GM23338 (cell line): ENCODE measurements around the gene TNFSF10. TPM values are rescaled to one million over a fixed set of nuclear protein-coding genes. Genes with fewer than 3 reads are reported as not detected.

Source experiments
- ATAC-seq: fragments of 200-7000 bp; cut with Tn5 transposase; 3 replicates; pipeline ENCODE4 v1.9.1; 2020
- DNase-seq: peaks from one replicate; pipeline ENCODE4 v3.0.0-alpha.2; 2015; ENCODE audit warnings: low spot score
- H2AFZ ChIP-seq: fragments of 200-600 bp; sonication (generic); 2 replicates; pipeline ENCODE4 v1.8.0; 2016; ENCODE audit warnings: antibody characterized with exemption, mild to moderate bottlenecking, moderate library complexity
- H3F3A ChIP-seq: fragments of 200-600 bp; sonication (generic); replicated peaks from 2 replicates; pipeline ENCODE4 v1.8.0; 2017; ENCODE audit warnings: antibody characterized with exemption, mixed run types, low read depth
- H3K27ac ChIP-seq: fragments of 200-600 bp; sonication (generic); 2 replicates; pipeline ENCODE4 v1.6.1; 2016; ENCODE audit warnings: low read depth
- H3K27me3 ChIP-seq: fragments of 200-600 bp; sonication (generic); 2 replicates; pipeline ENCODE4 v1.8.0; 2016; ENCODE audit warnings: mild to moderate bottlenecking, mixed run types, moderate library complexity; ENCODE audit not compliant: insufficient read depth
- H3K36me3 ChIP-seq: fragments of 200-600 bp; sonication (generic); 2 replicates; pipeline ENCODE4 v1.8.0; 2016; ENCODE audit warnings: mild to moderate bottlenecking; ENCODE audit not compliant: insufficient read depth
- H3K4me1 ChIP-seq: fragments of 200-600 bp; sonication (generic); 2 replicates; pipeline ENCODE4 v1.8.0; 2016; ENCODE audit warnings: mild to moderate bottlenecking, moderate library complexity; ENCODE audit not compliant: insufficient read depth
- H3K4me2 ChIP-seq: fragments of 200-600 bp; sonication (generic); 2 replicates; pipeline ENCODE4 v1.7.1; 2017; ENCODE audit warnings: mixed run types
- H3K4me3 ChIP-seq: fragments of 200-600 bp; sonication (generic); 2 replicates; pipeline ENCODE4 v1.6.1; 2016; ENCODE audit warnings: mixed run types
- H3K79me2 ChIP-seq: fragments of 200-600 bp; sonication (generic); replicated peaks from 2 replicates; pipeline ENCODE4 v1.8.0; 2017; ENCODE audit warnings: mild to moderate bottlenecking; ENCODE audit not compliant: insufficient read depth
- H3K9me2 ChIP-seq: fragments of 200-600 bp; sonication (generic); 2 replicates; pipeline ENCODE4 v1.8.0; 2017; ENCODE audit not compliant: insufficient read depth
- H4K20me1 ChIP-seq: fragments of 200-600 bp; sonication (generic); replicated peaks from 2 replicates; pipeline ENCODE4 v1.8.0; 2017; ENCODE audit warnings: mild to moderate bottlenecking; ENCODE audit not compliant: insufficient read depth
- H3K27ac Mint-ChIP-seq: 2 replicates; pipeline ENCODE4 v1.8.0; 2020; ENCODE audit warnings: inconsistent platforms, mild to moderate bottlenecking, moderate library complexity, mixed read lengths
- H3K27me3 Mint-ChIP-seq: 3 replicates; pipeline ENCODE4 v1.8.0; 2022; ENCODE audit warnings: low read depth, mild to moderate bottlenecking, moderate library complexity, mixed read lengths, inconsistent platforms; ENCODE audit not compliant: insufficient read depth, poor library complexity
- H3K36me3 Mint-ChIP-seq: 3 replicates; pipeline ENCODE4 v1.8.0; 2021; ENCODE audit warnings: low read depth, mild to moderate bottlenecking, inconsistent platforms, moderate library complexity, mixed read lengths
- H3K4me1 Mint-ChIP-seq: 3 replicates; pipeline ENCODE4 v1.8.0; 2020; ENCODE audit warnings: mild to moderate bottlenecking, inconsistent platforms, mixed read lengths
- H3K4me3 Mint-ChIP-seq: 3 replicates; pipeline ENCODE4 v1.8.0; 2021; ENCODE audit warnings: moderate library complexity, mild to moderate bottlenecking, inconsistent platforms, mixed read lengths
- H3K9me3 Mint-ChIP-seq: 3 replicates; pipeline ENCODE4 v1.8.0; 2020; ENCODE audit warnings: moderate library complexity, mild to moderate bottlenecking, inconsistent platforms, mixed read lengths
- CREB1 ChIP-seq: fragments of 250-450 bp; sonication (Bioruptor Pico); IDR thresholded peaks from 2 replicates; pipeline ENCODE4 v1.5.0; 2020; ENCODE audit warnings: low read depth, mild to moderate bottlenecking, moderate library complexity
- CTCF ChIP-seq, 2 experiments: fragments of 200-600 bp in 1 of 2; sonication (generic) in 1 of 2; conservative IDR thresholded peaks; 2 replicates each; pipeline versions ENCODE4 v1.5.1 to v1.6.1; 2016 to 2017; ENCODE audit warnings: antibody characterized with exemption in 2 of 2, low read depth in 2 of 2, mild to moderate bottlenecking in 2 of 2, moderate library complexity in 1 of 2
- EZH2 ChIP-seq: fragments of 200-600 bp; sonication (generic); IDR thresholded peaks from one replicate; pipeline ENCODE4 v1.8.0; 2017; ENCODE audit warnings: antibody characterized with exemption, mild to moderate bottlenecking, low read depth; ENCODE audit not compliant: unreplicated experiment
- EZH2phosphoT487 ChIP-seq: fragments of 200-600 bp; sonication (generic); IDR thresholded peaks from one replicate; pipeline ENCODE4 v1.8.1; 2018; ENCODE audit warnings: antibody characterized with exemption; ENCODE audit not compliant: unreplicated experiment
- JUNB ChIP-seq: IDR thresholded peaks from one replicate; pipeline ENCODE4 v1.6.1; 2016; ENCODE audit warnings: antibody characterized with exemption; ENCODE audit not compliant: unreplicated experiment
- NANOG ChIP-seq: IDR thresholded peaks from 2 replicates; pipeline ENCODE4 v1.6.1; 2016; ENCODE audit warnings: antibody characterized with exemption, borderline replicate concordance
- REST ChIP-seq: IDR thresholded peaks from one replicate; pipeline ENCODE4 v1.6.1; 2018; ENCODE audit warnings: antibody characterized with exemption; ENCODE audit not compliant: unreplicated experiment
- STAT1 ChIP-seq: IDR thresholded peaks from one replicate; pipeline ENCODE4 v1.6.1; 2016; ENCODE audit warnings: antibody characterized with exemption; ENCODE audit not compliant: unreplicated experiment
- ZNF114 ChIP-seq: fragments of 250-450 bp; sonication (Bioruptor Pico); IDR thresholded peaks from 2 replicates; pipeline ENCODE4 v1.5.0; 2020; ENCODE audit warnings: mild to moderate bottlenecking, moderate library complexity
- polyA plus RNA-seq: library from polyadenylated mRNA; unstranded; fragments of >200 nt; fragmentation: Nextera tagmentation; extraction: Ambion mirVana; gene quantifications from 2 replicates; pipeline ENCODE4 v1.2.1, GENCODE V29; 2016
- total RNA-seq: library from RNA; depleted of rRNA; stranded (reverse); fragments of >200 nt; shearing (Covaris generic); gene quantifications from 2 replicates; pipeline ENCODE4 v1.2.3, GENCODE V29; 2014

TNFSF10 gene
- total and polyA plus RNA-seq, 2 experiments from 2014 or later = 0.27 TPM; not detected in 1

GRCh38 chr3:172506094-172506493 is 17.1 kb downstream of the TNFSF10 start (continued):
- TF ChIP-seq REST (no peak), CTCF (conservative IDR thresholded peaks at IDR 0.05; ENCODE audit: low read depth in 2 of 2) (no peak), STAT1 (no peak), NANOG (no peak), EZH2 (no peak), CREB1 (no peak), EZH2phosphoT487 (no peak), JUNB (no peak)

GRCh38 chr3:172501540-172501939 is 21.7 kb downstream of the TNFSF10 start:
- H3K9me2 ChIP-seq = no peaks in the 10 kb centered on the region
- no peak overlapping the region for H3K4me3 ChIP-seq
- Mint-ChIP-seq H3K4me3 (no peak overlapping the region), H3K27me3 (peaks cover 3% of the 10 kb centered on the region), H3K4me1 (no peaks in the 10 kb centered on the region), H3K36me3 (no peaks in the 10 kb centered on the region), H3K27ac (no peak overlapping the region), H3K9me3 (no peaks in the 10 kb centered on the region; the same call in 2 of the 3 replicates)
- no peak overlapping the region for H2AFZ ChIP-seq
- no peaks in the 10 kb centered on the region for H3K36me3 ChIP-seq
- H3F3A ChIP-seq = no peaks in the 10 kb centered on the region
- no peaks in the 10 kb centered on the region for H3K79me2 ChIP-seq
- DNase-seq (no peak), ATAC-seq (no peak)
- H3K4me2 ChIP-seq = no peak overlapping the region
- H4K20me1 ChIP-seq = no peaks in the 10 kb centered on the region
- H3K4me1 ChIP-seq = no peaks in the 10 kb centered on the region
- H3K27ac ChIP-seq = no peak overlapping the region
- H3K27me3 ChIP-seq = no peaks in the 10 kb centered on the region
- TF ChIP-seq STAT1 = no peak
- TF ChIP-seq CTCF (conservative IDR thresholded peaks at IDR 0.05; ENCODE audit: low read depth in 2 of 2) = no peak
- no peak for TF ChIP-seq REST
- TF ChIP-seq CREB1 = no peak
- no peak for TF ChIP-seq ZNF114 (CRISPR knock-in tag)
